SK-N-SH (cell line): ENCODE data around the gene ZNF516.

ENCODE experiments used
- ELF1 ChIP-seq: IDR thresholded peaks from 2 replicates; pipeline ENCODE4 v1.4.0; 2012
- FOXJ3 ChIP-seq: sonication (generic); formaldehyde crosslinking; IDR thresholded peaks from 2 replicates; pipeline ENCODE4 v1.5.1; 2020; ENCODE audit warnings: mild to moderate bottlenecking, missing genetic modification reagents
- GABPA ChIP-seq: IDR thresholded peaks from 2 replicates; pipeline ENCODE4 v1.4.0; 2012; ENCODE audit warnings: low read depth, mild to moderate bottlenecking
- NRF1 ChIP-seq: IDR thresholded peaks from 2 replicates; pipeline ENCODE4 v1.6.1; 2012; ENCODE audit warnings: low read depth, mild to moderate bottlenecking, low read length
- POLR2AphosphoS5 ChIP-seq: IDR thresholded peaks from 2 replicates; pipeline ENCODE4 v1.6.1; 2012; ENCODE audit warnings: low read depth, low read length
- SMC3 ChIP-seq: IDR thresholded peaks from 2 replicates; pipeline ENCODE4 v1.6.1; 2012; ENCODE audit warnings: low read depth, low read length, improper control_type of control experiment
- TAF1 ChIP-seq: IDR thresholded peaks from 2 replicates; pipeline ENCODE4 v1.6.1; 2012; ENCODE audit warnings: low read depth, mild to moderate bottlenecking, low read length, moderate library complexity, borderline replicate concordance
- TCF12 ChIP-seq: IDR thresholded peaks from 2 replicates; pipeline ENCODE4 v1.4.0; 2012
- TEAD4 ChIP-seq: IDR thresholded peaks from 2 replicates; pipeline ENCODE4 v1.4.0; 2012; ENCODE audit warnings: mild to moderate bottlenecking, borderline replicate concordance; ENCODE audit not compliant: insufficient read depth
- TF ChIP-seq, protein P1 (sequence below): fragments of 200-600 bp; sonication (generic); IDR thresholded peaks from 2 replicates; pipeline ENCODE4 v1.6.1; 2017; ENCODE audit warnings: antibody characterized with exemption, mild to moderate bottlenecking, moderate library complexity
- TF ChIP-seq, protein P2 (sequence below): IDR thresholded peaks from 2 replicates; pipeline ENCODE4 v1.4.0; 2012; ENCODE audit warnings: low read depth

DNA sequence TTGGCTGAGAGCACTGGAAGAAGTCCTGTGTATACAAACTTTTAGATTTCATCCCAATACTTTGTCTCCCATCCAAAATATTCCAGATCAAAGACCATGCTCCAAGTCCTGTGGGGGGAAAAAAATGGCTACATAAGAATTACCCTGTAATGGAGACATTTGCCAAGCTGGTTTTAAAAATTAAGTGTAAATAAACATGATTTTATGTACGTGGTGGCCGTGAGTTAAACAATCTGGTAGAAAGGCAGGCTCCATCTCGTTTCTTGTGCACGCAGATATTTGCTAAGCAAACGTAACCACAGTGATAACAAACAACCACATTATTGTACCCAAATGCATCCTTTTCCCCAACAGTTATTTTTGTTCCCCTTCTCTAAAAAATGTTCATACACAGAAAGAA is 176.4 kb downstream of the ZNF516 start:
- TF ChIP-seq, protein P1, sequence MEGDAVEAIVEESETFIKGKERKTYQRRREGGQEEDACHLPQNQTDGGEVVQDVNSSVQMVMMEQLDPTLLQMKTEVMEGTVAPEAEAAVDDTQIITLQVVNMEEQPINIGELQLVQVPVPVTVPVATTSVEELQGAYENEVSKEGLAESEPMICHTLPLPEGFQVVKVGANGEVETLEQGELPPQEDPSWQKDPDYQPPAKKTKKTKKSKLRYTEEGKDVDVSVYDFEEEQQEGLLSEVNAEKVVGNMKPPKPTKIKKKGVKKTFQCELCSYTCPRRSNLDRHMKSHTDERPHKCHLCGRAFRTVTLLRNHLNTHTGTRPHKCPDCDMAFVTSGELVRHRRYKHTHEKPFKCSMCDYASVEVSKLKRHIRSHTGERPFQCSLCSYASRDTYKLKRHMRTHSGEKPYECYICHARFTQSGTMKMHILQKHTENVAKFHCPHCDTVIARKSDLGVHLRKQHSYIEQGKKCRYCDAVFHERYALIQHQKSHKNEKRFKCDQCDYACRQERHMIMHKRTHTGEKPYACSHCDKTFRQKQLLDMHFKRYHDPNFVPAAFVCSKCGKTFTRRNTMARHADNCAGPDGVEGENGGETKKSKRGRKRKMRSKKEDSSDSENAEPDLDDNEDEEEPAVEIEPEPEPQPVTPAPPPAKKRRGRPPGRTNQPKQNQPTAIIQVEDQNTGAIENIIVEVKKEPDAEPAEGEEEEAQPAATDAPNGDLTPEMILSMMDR = no peak
- TF ChIP-seq TEAD4 = no peak
- no peak for TF ChIP-seq FOXJ3 (CRISPR knock-in tag)
- TF ChIP-seq TCF12 = no peak
- TF ChIP-seq, protein P2, sequence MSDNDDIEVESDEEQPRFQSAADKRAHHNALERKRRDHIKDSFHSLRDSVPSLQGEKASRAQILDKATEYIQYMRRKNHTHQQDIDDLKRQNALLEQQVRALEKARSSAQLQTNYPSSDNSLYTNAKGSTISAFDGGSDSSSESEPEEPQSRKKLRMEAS = no peak
- no peak for TF ChIP-seq TAF1
- no peak for TF ChIP-seq SMC3
- TF ChIP-seq ELF1 = no peak
- no peak for TF ChIP-seq NRF1
- no peak for TF ChIP-seq GABPA
- no peak for TF ChIP-seq POLR2AphosphoS5
